ENCODE data around the gene SZRD1. TPM values are rescaled to one million over a fixed set of nuclear protein-coding genes. Genes with fewer than 3 reads are reported as not detected.

SZRD1 gene
- total RNA-seq, 1 experiment from 2014 or later: 113 TPM

DNA sequence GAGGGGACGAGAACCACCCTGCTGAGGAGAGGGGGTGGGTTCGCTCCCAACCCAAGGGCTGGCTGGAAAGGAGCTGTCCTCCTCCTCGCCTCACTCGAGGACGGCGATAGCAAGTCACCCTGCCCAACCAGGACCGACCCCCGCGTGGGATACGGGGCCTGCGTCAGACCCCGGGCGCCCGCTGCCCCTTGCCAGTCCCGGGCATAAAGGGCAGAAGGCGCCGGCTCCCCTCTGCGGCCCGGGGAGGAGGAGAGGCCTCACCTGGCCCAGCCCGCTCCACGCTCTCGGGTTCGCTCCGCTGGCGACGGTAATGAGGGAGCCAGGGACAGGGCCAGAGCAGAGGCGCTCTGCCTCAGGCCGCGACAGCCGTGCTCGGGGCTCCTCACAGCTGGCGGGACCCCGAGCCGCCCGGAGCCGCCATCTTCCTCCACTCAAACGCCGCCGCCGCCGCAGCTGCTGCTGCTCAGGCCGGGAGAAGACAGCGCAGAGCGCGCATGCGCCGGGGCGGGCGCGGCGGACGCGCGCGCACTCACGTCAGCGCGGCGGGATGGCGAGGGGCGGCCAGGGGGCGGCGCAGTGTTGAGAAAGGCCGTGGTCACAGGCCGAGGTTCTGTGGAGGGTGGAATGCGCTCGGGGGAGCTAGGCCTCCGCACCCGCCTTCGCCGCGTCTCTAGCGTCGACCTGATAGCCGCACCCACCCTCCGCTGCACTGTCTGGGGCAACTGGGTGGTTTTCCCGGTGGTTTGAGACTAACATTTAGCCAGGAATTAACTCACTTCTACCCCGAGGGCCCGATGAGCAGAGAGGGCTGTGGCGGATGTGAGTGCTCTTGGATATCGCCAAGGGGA lies 14.8 kb upstream of the SZRD1 start, which contains the start of gene FBXO42 (continued):
- TF ChIP-seq JUN (CRISPR knock-in tag; IDR thresholded peaks at IDR 0.05): no peak
- TF ChIP-seq GABPB1 (CRISPR knock-in tag; IDR thresholded peaks at IDR 0.05): peak; percentile 51; the same call in 1 of the 2 replicates
- TF ChIP-seq, protein P1, sequence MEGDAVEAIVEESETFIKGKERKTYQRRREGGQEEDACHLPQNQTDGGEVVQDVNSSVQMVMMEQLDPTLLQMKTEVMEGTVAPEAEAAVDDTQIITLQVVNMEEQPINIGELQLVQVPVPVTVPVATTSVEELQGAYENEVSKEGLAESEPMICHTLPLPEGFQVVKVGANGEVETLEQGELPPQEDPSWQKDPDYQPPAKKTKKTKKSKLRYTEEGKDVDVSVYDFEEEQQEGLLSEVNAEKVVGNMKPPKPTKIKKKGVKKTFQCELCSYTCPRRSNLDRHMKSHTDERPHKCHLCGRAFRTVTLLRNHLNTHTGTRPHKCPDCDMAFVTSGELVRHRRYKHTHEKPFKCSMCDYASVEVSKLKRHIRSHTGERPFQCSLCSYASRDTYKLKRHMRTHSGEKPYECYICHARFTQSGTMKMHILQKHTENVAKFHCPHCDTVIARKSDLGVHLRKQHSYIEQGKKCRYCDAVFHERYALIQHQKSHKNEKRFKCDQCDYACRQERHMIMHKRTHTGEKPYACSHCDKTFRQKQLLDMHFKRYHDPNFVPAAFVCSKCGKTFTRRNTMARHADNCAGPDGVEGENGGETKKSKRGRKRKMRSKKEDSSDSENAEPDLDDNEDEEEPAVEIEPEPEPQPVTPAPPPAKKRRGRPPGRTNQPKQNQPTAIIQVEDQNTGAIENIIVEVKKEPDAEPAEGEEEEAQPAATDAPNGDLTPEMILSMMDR (IDR thresholded peaks at IDR 0.05): no peak
- no peak for TF ChIP-seq ZNF138 (CRISPR knock-in tag; conservative IDR thresholded peaks at IDR 0.05)
- TF ChIP-seq, protein P2, sequence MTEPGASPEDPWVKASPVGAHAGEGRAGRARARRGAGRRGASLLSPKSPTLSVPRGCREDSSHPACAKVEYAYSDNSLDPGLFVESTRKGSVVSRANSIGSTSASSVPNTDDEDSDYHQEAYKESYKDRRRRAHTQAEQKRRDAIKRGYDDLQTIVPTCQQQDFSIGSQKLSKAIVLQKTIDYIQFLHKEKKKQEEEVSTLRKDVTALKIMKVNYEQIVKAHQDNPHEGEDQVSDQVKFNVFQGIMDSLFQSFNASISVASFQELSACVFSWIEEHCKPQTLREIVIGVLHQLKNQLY (CRISPR knock-in tag; IDR thresholded peaks at IDR 0.05): no peak
- TF ChIP-seq TCF7 (CRISPR knock-in tag; IDR thresholded peaks at IDR 0.05; ENCODE audit: low read depth): no peak
- no peak for TF ChIP-seq FOXJ3 (CRISPR knock-in tag; IDR thresholded peaks at IDR 0.05; ENCODE audit: borderline replicate concordance)
- TF ChIP-seq ESRRA (CRISPR knock-in tag; IDR thresholded peaks at IDR 0.05; ENCODE audit: borderline replicate concordance): 0 out of 2 replicates have a peak, but pooled peaks have one; percentile 74
- TF ChIP-seq, protein P3, sequence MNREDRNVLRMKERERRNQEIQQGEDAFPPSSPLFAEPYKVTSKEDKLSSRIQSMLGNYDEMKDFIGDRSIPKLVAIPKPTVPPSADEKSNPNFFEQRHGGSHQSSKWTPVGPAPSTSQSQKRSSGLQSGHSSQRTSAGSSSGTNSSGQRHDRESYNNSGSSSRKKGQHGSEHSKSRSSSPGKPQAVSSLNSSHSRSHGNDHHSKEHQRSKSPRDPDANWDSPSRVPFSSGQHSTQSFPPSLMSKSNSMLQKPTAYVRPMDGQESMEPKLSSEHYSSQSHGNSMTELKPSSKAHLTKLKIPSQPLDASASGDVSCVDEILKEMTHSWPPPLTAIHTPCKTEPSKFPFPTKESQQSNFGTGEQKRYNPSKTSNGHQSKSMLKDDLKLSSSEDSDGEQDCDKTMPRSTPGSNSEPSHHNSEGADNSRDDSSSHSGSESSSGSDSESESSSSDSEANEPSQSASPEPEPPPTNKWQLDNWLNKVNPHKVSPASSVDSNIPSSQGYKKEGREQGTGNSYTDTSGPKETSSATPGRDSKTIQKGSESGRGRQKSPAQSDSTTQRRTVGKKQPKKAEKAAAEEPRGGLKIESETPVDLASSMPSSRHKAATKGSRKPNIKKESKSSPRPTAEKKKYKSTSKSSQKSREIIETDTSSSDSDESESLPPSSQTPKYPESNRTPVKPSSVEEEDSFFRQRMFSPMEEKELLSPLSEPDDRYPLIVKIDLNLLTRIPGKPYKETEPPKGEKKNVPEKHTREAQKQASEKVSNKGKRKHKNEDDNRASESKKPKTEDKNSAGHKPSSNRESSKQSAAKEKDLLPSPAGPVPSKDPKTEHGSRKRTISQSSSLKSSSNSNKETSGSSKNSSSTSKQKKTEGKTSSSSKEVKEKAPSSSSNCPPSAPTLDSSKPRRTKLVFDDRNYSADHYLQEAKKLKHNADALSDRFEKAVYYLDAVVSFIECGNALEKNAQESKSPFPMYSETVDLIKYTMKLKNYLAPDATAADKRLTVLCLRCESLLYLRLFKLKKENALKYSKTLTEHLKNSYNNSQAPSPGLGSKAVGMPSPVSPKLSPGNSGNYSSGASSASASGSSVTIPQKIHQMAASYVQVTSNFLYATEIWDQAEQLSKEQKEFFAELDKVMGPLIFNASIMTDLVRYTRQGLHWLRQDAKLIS (CRISPR knock-in tag; IDR thresholded peaks at IDR 0.05; ENCODE audit: borderline replicate concordance): no peak
- no peak for TF ChIP-seq ZNF232 (CRISPR knock-in tag; IDR thresholded peaks at IDR 0.05)
- no peak for TF ChIP-seq EMX1 (CRISPR knock-in tag; IDR thresholded peaks at IDR 0.05)
- TF ChIP-seq TEAD4 (CRISPR knock-in tag; IDR thresholded peaks at IDR 0.05): no peak
- TF ChIP-seq HMGA2 (CRISPR knock-in tag; IDR thresholded peaks at IDR 0.05): no peak
- TF ChIP-seq, protein P4, sequence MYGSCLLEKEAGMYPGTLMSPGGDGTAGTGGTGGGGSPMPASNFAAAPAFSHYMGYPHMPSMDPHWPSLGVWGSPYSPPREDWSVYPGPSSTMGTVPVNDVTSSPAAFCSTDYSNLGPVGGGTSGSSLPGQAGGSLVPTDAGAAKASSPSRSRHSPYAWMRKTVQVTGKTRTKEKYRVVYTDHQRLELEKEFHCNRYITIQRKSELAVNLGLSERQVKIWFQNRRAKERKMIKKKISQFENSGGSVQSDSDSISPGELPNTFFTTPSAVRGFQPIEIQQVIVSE (CRISPR knock-in tag; IDR thresholded peaks at IDR 0.05; ENCODE audit: borderline replicate concordance): no peak
- no peak for TF ChIP-seq ZNF317 (CRISPR knock-in tag; IDR thresholded peaks at IDR 0.05; ENCODE audit: borderline replicate concordance, low read depth)
- no peak for TF ChIP-seq NR1H2 (CRISPR knock-in tag; IDR thresholded peaks at IDR 0.05)
- TF ChIP-seq, protein P5, sequence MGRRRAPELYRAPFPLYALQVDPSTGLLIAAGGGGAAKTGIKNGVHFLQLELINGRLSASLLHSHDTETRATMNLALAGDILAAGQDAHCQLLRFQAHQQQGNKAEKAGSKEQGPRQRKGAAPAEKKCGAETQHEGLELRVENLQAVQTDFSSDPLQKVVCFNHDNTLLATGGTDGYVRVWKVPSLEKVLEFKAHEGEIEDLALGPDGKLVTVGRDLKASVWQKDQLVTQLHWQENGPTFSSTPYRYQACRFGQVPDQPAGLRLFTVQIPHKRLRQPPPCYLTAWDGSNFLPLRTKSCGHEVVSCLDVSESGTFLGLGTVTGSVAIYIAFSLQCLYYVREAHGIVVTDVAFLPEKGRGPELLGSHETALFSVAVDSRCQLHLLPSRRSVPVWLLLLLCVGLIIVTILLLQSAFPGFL (CRISPR knock-in tag; IDR thresholded peaks at IDR 0.05; ENCODE audit: borderline replicate concordance): peak; percentile 34; the same call in 1 of the 2 replicates
- TF ChIP-seq CREM (CRISPR knock-in tag; IDR thresholded peaks at IDR 0.05): peak; percentile 83
- TF ChIP-seq, protein P6, sequence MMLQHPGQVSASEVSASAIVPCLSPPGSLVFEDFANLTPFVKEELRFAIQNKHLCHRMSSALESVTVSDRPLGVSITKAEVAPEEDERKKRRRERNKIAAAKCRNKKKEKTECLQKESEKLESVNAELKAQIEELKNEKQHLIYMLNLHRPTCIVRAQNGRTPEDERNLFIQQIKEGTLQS (CRISPR knock-in tag; conservative IDR thresholded peaks at IDR 0.05): no peak
- no peak for TF ChIP-seq OVOL2 (CRISPR knock-in tag; IDR thresholded peaks at IDR 0.05; ENCODE audit: borderline replicate concordance)
- no peak for TF ChIP-seq ZNF396 (CRISPR knock-in tag; IDR thresholded peaks at IDR 0.05; ENCODE audit: borderline replicate concordance)
- 0 out of 2 replicates have a peak, but pooled peaks have one; percentile 3 for TF ChIP-seq ZNF121 (CRISPR knock-in tag; IDR thresholded peaks at IDR 0.05)
- TF ChIP-seq GRHL2 (CRISPR knock-in tag; IDR thresholded peaks at IDR 0.05; ENCODE audit: insufficient replicate concordance, severe bottlenecking): no peak
- TF ChIP-seq JAZF1 (CRISPR knock-in tag; IDR thresholded peaks at IDR 0.05): no peak
- TF ChIP-seq NR2C2 (CRISPR knock-in tag; IDR thresholded peaks at IDR 0.05): no peak

All from WTC11 (cell line).